ENCODE measurements around the gene RAX2. TPM values are rescaled to one million over a fixed set of nuclear protein-coding genes. Genes with fewer than 3 reads are reported as not detected.

RAX2 gene
- total and polyA plus RNA-seq, 2 of the 13 experiments (the other 11 are each of a cell fraction or from before 2014, with no cell fraction given), result not detected

- TF ChIP-seq ZNF407 (CRISPR knock-in tag; IDR thresholded peaks at IDR 0.05; ENCODE audit: not compliant biosample characterization) (peak; percentile 76), FOXK2 (IDR thresholded peaks at IDR 0.05) (no peak), CBX1 (IDR thresholded peaks at IDR 0.05; ENCODE audit: low read depth) (no peak), MAF1 (CRISPR knock-in tag; IDR thresholded peaks at IDR 0.05; ENCODE audit: borderline replicate concordance) (0 out of 2 replicates have a peak, but pooled peaks have one; percentile 26), ZNF484 (CRISPR knock-in tag; IDR thresholded peaks at IDR 0.05; ENCODE audit: borderline replicate concordance, low read depth) (no peak), ZFAT (CRISPR knock-in tag; conservative IDR thresholded peaks at IDR 0.05) (no peak), ZNF597 (CRISPR knock-in tag; IDR thresholded peaks at IDR 0.05) (no peak), SRSF9 (IDR thresholded peaks at IDR 0.05; ENCODE audit: borderline replicate concordance, insufficient read depth, low read depth, low read length, poor library complexity, severe bottlenecking) (no peak), SAFB2 (CRISPR knock-in tag; IDR thresholded peaks at IDR 0.05; ENCODE audit: borderline replicate concordance, low read depth) (no peak), TRIM22 (IDR thresholded peaks at IDR 0.05) (no peak), ZNF354B (CRISPR knock-in tag; IDR thresholded peaks at IDR 0.05) (peak; percentile 79; the same call in 1 of the 2 replicates), REPIN1 (CRISPR knock-in tag; IDR thresholded peaks at IDR 0.05; ENCODE audit: borderline replicate concordance, low read depth) (peak; percentile 86; the same call in 1 of the 2 replicates), SOX13 (IDR thresholded peaks at IDR 0.05) (no peak), SOX13 (CRISPR knock-in tag; conservative IDR thresholded peaks at IDR 0.05 in 1 of 2, IDR thresholded peaks at IDR 0.05 in 1 of 2) (no peak), ZNF557 (CRISPR knock-in tag; IDR thresholded peaks at IDR 0.05) (no peak), PRPF4 (IDR thresholded peaks at IDR 0.05; ENCODE audit: low read depth, low read length, poor library complexity, severe bottlenecking) (no peak), CEBPG (CRISPR knock-in tag; IDR thresholded peaks at IDR 0.05) (peak; percentile 59; the same call in 1 of the 2 replicates), GABPA (IDR thresholded peaks at IDR 0.05; ENCODE audit: low read depth, low read length) (peak; percentile 79), GABPA (CRISPR knock-in tag; IDR thresholded peaks at IDR 0.05; ENCODE audit: low read depth) (peak; percentile 94)
Observed at GRCh38 chr19:3762501-3763459, 9.2 kb downstream of the RAX2 start, which contains the start of gene MRPL54 (continued).
